GM12878 (cell line): ENCODE data around the gene TPT1. TPM values are rescaled to one million over a fixed set of nuclear protein-coding genes. Genes with fewer than 3 reads are reported as not detected.

Experiments used
- ATAC-seq: fragments of 200-7000 bp; cut with Tn5 transposase; 3 replicates; pipeline ENCODE4 v1.9.1; 2020; ENCODE audit warnings: mild to moderate bottlenecking, moderate library complexity
- BruUV-seq: library from RNA; stranded (reverse); fragments of 400-500 nt; replicated peaks from 2 replicates; lab custom pipeline; 2021; lab: Mats Ljungman, UMichigan
- CTCF ChIA-PET: fragments of 300-600 bp; sonication (Branson Sonifier 250); formaldehyde crosslinking; extraction: SDS; loops from one replicate; lab custom pipeline; 2021; ENCODE audit warnings: inconsistent platforms; lab: Yijun Ruan, JAX
- POLR2A ChIA-PET: fragments of 350-600 bp; formaldehyde crosslinking; extraction: SDS; loops from one replicate; lab custom pipeline; 2021; ENCODE audit warnings: inconsistent platforms; lab: Charles Lee
- RAD21 ChIA-PET: fragments of 300-600 bp; sonication (Branson Sonifier 250); formaldehyde crosslinking; loops from one replicate; lab custom pipeline; 2023; ENCODE audit warnings: antibody characterized with exemption; ENCODE audit not compliant: unreplicated experiment; lab: Charles Lee
- SMC1A ChIA-PET: fragments of 300-600 bp; sonication (Branson Sonifier 250); formaldehyde crosslinking; loops from one replicate; lab custom pipeline; 2023; ENCODE audit not compliant: unreplicated experiment, uncharacterized antibody; lab: Charles Lee
- DNase-seq: peaks from one replicate; pipeline ENCODE4 v3.0.0-alpha.2; 2011; ENCODE audit warnings: low read depth, low spot score
- FAIRE-seq: peaks from 3 replicates; lab custom pipeline; 2011; peaks lifted over from hg19 to GRCh38; lab: Jason Lieb, UNC
- H2AFZ ChIP-seq: 2 replicates; pipeline ENCODE4 v1.6.0; 2011; ENCODE audit warnings: low read depth, low read length, control low read depth; ENCODE audit not compliant: control insufficient read depth
- H3K27ac ChIP-seq: 2 replicates; pipeline ENCODE4 v1.5.1; 2011; ENCODE audit warnings: control low read depth; ENCODE audit not compliant: control insufficient read depth, insufficient read depth
- H3K27me3 ChIP-seq, 2 experiments: replicated peaks in 1 of 2; 2 replicates each; pipeline versions ENCODE4 v1.6.0 to v1.6.1; 2011; ENCODE audit warnings: low read length in 1 of 2; ENCODE audit not compliant: control insufficient read depth in 2 of 2, insufficient read depth in 2 of 2
- H3K36me3 ChIP-seq, 2 experiments: 2 replicates each; pipeline ENCODE4 v1.5.1; 2011; ENCODE audit warnings: low read length in 1 of 2; ENCODE audit not compliant: control insufficient read depth in 2 of 2, insufficient read depth in 2 of 2
- H3K4me1 ChIP-seq: 2 replicates; pipeline ENCODE4 v1.6.1; 2011; ENCODE audit warnings: mild to moderate bottlenecking, low read length, moderate library complexity, mixed read lengths; ENCODE audit not compliant: control insufficient read depth, insufficient read depth
- H3K4me2 ChIP-seq: 2 replicates; pipeline ENCODE4 v1.6.0; 2011; ENCODE audit warnings: control low read depth; ENCODE audit not compliant: control insufficient read depth, insufficient read depth
- H3K4me3 ChIP-seq: fragments of 200-600 bp; sonication (generic); 2 replicates; pipeline ENCODE4 v1.5.1; 2016
- H3K79me2 ChIP-seq: 2 replicates; pipeline ENCODE4 v1.6.0; 2011; ENCODE audit warnings: low read length; ENCODE audit not compliant: control insufficient read depth, insufficient read depth
- H3K9ac ChIP-seq: 2 replicates; pipeline ENCODE4 v1.8.0; 2011; ENCODE audit warnings: low read length, control low read depth, mixed read lengths; ENCODE audit not compliant: control insufficient read depth, insufficient read depth
- H3K9me3 ChIP-seq: replicated peaks from 3 replicates; pipeline ENCODE4 v1.5.1; 2011; ENCODE audit warnings: mild to moderate bottlenecking, low read length; ENCODE audit not compliant: control insufficient read depth, insufficient read depth
- H4K20me1 ChIP-seq: 2 replicates; pipeline ENCODE4 v1.6.0; 2011; ENCODE audit not compliant: control insufficient read depth, insufficient read depth
- NR2C1 ChIP-seq: fragments of 450-650 bp; IDR thresholded peaks from 2 replicates; pipeline ENCODE4 v1.6.1; 2017; ENCODE audit warnings: antibody characterized with exemption, mild to moderate bottlenecking, moderate library complexity
- PAX8 ChIP-seq: fragments of 450-650 bp; IDR thresholded peaks from 2 replicates; pipeline ENCODE4 v1.6.1; 2017; ENCODE audit warnings: mild to moderate bottlenecking, moderate library complexity
- PBX3 ChIP-seq: IDR thresholded peaks from 2 replicates; pipeline ENCODE4 v1.6.1; 2011; ENCODE audit warnings: mild to moderate bottlenecking, low read depth, low read length, moderate library complexity; ENCODE audit not compliant: insufficient replicate concordance
- POU2F2 ChIP-seq: IDR thresholded peaks from 3 replicates; pipeline ENCODE4 v1.6.1; 2011; ENCODE audit warnings: low read depth, mild to moderate bottlenecking, low read length, borderline replicate concordance
- RAD51 ChIP-seq: fragments of 450-650 bp; IDR thresholded peaks from 2 replicates; pipeline ENCODE4 v1.6.1; 2016; ENCODE audit warnings: moderate library complexity, mild to moderate bottlenecking, inconsistent platforms
- STAT1 ChIP-seq: fragments of 450-650 bp; conservative IDR thresholded peaks from 2 replicates; pipeline ENCODE4 v1.6.1; 2014; ENCODE audit warnings: antibody characterized with exemption, mild to moderate bottlenecking
- ZNF384 ChIP-seq: IDR thresholded peaks from 2 replicates; pipeline ENCODE4 v1.6.1; 2012; ENCODE audit warnings: low read depth, mild to moderate bottlenecking, low read length, improper control_type of control experiment, borderline replicate concordance
- ZZZ3 ChIP-seq: IDR thresholded peaks from 2 replicates; pipeline ENCODE4 v1.6.1; 2011; ENCODE audit warnings: low read depth; ENCODE audit not compliant: control insufficient read depth, insufficient read length
- WGBS: methylation state at CpG from one replicate; pipeline ENCODE4 v1.1.6; 2016; ENCODE audit warnings: low lambda C conversion rate; ENCODE audit not compliant: insufficient replicate concordance, insufficient coverage; ENCODE audit errors: missing lambda C conversion rate; 5-methylcytosine and 5-hydroxymethylcytosine counted together
- in situ Hi-C: fragments of 300-500 bp; cut with MboI; formaldehyde crosslinking; loops from 9 replicates; pipeline ENCODE4 v1.14.3; 2018; ENCODE audit warnings: mixed read lengths
- intact Hi-C: fragments of 100-400 bp; cut with micrococcal nuclease; formaldehyde crosslinking; loops from one replicate; pipeline ENCODE4 v1.14.2; 2022; ENCODE audit not compliant: unreplicated experiment
- polyA plus RNA-seq, 11 experiments: library from polyadenylated mRNA; depleted of rRNA in 4 of 11; unstranded in 6 of 11; stranded (reverse) in 5 of 11; fragments of >200 nt; fragmentation: Nextera tagmentation in 4 of 11; fragmentation: Illumina TruSeq in 1 of 11; extraction: Ambion mirVana in 4 of 11; extraction: Trizol in 1 of 11; gene quantifications; 1 replicate in 1 of 11; 2 replicates in 10 of 11; pipeline versions ENCODE4 v1.2.1 to v1.2.3, GENCODE V29; 2011 to 2016; ENCODE audit warnings: inconsistent platforms in 2 of 11, missing spikeins in 2 of 11, low read depth in 1 of 11
- total RNA-seq, 4 experiments: library from RNA; depleted of rRNA in 3 of 4; stranded (reverse); fragments of >200 nt in 3 of 4; fragmentation: Illumina TruSeq in 1 of 4; extraction: Trizol in 1 of 4; gene quantifications; 2 replicates each; pipeline versions ENCODE4 v1.2.1 to v1.2.3, GENCODE V29; 2013 to 2021
- TF ChIP-seq, protein P1 (sequence below): fragments of 150-350 bp; IDR thresholded peaks from 2 replicates; pipeline ENCODE4 v1.6.1; 2014; ENCODE audit warnings: mild to moderate bottlenecking, low read depth, low read length
- TF ChIP-seq, protein P2 (sequence below): fragments of 450-650 bp; IDR thresholded peaks from 2 replicates; pipeline ENCODE4 v1.6.1; 2017; ENCODE audit warnings: mild to moderate bottlenecking, moderate library complexity
- TF ChIP-seq, protein P3 (sequence below): fragments of 450-650 bp; IDR thresholded peaks from 2 replicates; pipeline ENCODE4 v1.6.1; 2016; ENCODE audit warnings: mild to moderate bottlenecking

Gene TPT1
- total and polyA plus RNA-seq, 10 of the 15 experiments (the other 5 are each of a cell fraction or from before 2014, with no cell fraction given): 1,038 to 5,925 (median 2,336) TPM

DNA sequence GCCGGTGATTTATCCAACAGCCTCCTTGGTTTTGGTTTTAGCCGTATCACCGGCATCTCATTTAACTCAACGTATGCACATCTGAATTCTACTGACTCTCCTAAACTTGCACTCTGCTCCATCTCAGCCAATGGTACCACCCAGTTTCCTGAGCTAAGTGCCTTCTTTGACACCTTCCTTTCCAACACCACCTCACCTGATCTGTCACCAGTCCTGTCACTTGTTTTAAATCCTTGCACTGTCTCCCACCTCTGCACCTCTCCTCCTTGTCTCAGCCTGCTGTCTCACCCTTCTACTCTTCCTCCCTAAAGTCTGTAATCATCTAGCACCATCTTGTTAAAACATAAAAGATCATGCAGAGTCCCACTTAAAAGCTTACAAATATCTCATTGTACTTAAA is 28.1 kb upstream of the TPT1 start (continued):
- TF ChIP-seq, protein P1, sequence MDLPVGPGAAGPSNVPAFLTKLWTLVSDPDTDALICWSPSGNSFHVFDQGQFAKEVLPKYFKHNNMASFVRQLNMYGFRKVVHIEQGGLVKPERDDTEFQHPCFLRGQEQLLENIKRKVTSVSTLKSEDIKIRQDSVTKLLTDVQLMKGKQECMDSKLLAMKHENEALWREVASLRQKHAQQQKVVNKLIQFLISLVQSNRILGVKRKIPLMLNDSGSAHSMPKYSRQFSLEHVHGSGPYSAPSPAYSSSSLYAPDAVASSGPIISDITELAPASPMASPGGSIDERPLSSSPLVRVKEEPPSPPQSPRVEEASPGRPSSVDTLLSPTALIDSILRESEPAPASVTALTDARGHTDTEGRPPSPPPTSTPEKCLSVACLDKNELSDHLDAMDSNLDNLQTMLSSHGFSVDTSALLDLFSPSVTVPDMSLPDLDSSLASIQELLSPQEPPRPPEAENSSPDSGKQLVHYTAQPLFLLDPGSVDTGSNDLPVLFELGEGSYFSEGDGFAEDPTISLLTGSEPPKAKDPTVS: no peak
- TF ChIP-seq, all 136 proteins: peak for 0

- Histone ChIP-seq H3K4me3 (no peak overlapping the region), H3K79me2 (no peaks in the 10 kb centered on the region), H3K9me3 (no peaks in the 10 kb centered on the region; the same call in 2 of the 3 replicates), H3K9ac (no peak overlapping the region), H3K36me3 (no peaks in the 10 kb centered on the region), H3K4me2 (no peak overlapping the region), H2AFZ (no peak overlapping the region), H3K27ac (no peak overlapping the region; the same call in 1 of the 2 replicates), H4K20me1 (no peaks in the 10 kb centered on the region), H3K27me3 (no peaks in the 10 kb centered on the region), H3K4me1 (peaks cover 8% of the 10 kb centered on the region)
- BruUV-seq: no TSS peak
- POLR2A ChIA-PET: interaction anchor here (0.9 kb wide), 1 partner anchor 333 kb away, joined by 4 read pairs; the partner anchor contains the start of gene CBY2
- intact Hi-C loops: no loop called here
- CTCF ChIA-PET: interaction anchor here (1.3 to 6.9 kb wide), 6 partner anchors 15 to 122 kb away, joined by 3 to 70 read pairs (median 18); partner anchors contain the start of gene TPT1
- 3% methylated on average over 3 of the region's 3 CpGs for WGBS
- ATAC-seq (no peak), DNase-seq (no peak), FAIRE-seq (no peak)
- RAD21 ChIA-PET: interaction anchor here (2.9 kb wide), 2 partner anchors 27 to 122 kb away, joined by 9 to 15 read pairs; partner anchors contain the start of gene TPT1
- in situ Hi-C loops: no loop called here
- SMC1A ChIA-PET: interaction anchor here (0.8 to 2.1 kb wide), 4 partner anchors 27 to 121 kb away, joined by 3 to 6 read pairs (median 4); partner anchors contain the start of gene SLC25A30
- TF ChIP-seq, protein P1: no peak
- TF ChIP-seq RAD51 (no peak), POU2F2 (no peak), PBX3 (no peak), ZZZ3 (no peak), PAX8 (no peak), NR2C1 (no peak), ZNF384 (no peak), STAT1 (no peak)
- TF ChIP-seq, protein P2, sequence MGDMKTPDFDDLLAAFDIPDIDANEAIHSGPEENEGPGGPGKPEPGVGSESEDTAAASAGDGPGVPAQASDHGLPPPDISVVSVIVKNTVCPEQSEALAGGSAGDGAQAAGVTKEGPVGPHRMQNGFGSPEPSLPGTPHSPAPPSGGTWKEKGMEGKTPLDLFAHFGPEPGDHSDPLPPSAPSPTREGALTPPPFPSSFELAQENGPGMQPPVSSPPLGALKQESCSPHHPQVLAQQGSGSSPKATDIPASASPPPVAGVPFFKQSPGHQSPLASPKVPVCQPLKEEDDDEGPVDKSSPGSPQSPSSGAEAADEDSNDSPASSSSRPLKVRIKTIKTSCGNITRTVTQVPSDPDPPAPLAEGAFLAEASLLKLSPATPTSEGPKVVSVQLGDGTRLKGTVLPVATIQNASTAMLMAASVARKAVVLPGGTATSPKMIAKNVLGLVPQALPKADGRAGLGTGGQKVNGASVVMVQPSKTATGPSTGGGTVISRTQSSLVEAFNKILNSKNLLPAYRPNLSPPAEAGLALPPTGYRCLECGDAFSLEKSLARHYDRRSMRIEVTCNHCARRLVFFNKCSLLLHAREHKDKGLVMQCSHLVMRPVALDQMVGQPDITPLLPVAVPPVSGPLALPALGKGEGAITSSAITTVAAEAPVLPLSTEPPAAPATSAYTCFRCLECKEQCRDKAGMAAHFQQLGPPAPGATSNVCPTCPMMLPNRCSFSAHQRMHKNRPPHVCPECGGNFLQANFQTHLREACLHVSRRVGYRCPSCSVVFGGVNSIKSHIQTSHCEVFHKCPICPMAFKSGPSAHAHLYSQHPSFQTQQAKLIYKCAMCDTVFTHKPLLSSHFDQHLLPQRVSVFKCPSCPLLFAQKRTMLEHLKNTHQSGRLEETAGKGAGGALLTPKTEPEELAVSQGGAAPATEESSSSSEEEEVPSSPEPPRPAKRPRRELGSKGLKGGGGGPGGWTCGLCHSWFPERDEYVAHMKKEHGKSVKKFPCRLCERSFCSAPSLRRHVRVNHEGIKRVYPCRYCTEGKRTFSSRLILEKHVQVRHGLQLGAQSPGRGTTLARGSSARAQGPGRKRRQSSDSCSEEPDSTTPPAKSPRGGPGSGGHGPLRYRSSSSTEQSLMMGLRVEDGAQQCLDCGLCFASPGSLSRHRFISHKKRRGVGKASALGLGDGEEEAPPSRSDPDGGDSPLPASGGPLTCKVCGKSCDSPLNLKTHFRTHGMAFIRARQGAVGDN: no peak
- TF ChIP-seq, protein P3, sequence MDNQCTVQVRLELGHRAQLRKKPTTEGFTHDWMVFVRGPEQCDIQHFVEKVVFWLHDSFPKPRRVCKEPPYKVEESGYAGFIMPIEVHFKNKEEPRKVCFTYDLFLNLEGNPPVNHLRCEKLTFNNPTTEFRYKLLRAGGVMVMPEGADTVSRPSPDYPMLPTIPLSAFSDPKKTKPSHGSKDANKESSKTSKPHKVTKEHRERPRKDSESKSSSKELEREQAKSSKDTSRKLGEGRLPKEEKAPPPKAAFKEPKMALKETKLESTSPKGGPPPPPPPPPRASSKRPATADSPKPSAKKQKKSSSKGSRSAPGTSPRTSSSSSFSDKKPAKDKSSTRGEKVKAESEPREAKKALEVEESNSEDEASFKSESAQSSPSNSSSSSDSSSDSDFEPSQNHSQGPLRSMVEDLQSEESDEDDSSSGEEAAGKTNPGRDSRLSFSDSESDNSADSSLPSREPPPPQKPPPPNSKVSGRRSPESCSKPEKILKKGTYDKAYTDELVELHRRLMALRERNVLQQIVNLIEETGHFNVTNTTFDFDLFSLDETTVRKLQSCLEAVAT: no peak
Observed at GRCh38 chr13:45368571-45368970, 27.6 kb upstream of the TPT1 start.
